RWPE1 (cell line): ENCODE data around the gene TPGS2.
"Not testable (repeated sequence)": the region's sequence is repeated elsewhere in the genome, so short reads cannot be mapped to it uniquely, and the experiment has no call there.

Experiments
- CTCF ChIA-PET: fragments of 350-600 bp; sonication (Branson Sonifier 250); formaldehyde crosslinking; extraction: SDS; loops from one replicate; lab custom pipeline; 2021; lab: Yijun Ruan, JAX
- POLR2A ChIA-PET: fragments of 400-600 bp; formaldehyde crosslinking; extraction: SDS; loops from one replicate; lab custom pipeline; 2020; ENCODE audit warnings: antibody characterized with exemption; ENCODE audit not compliant: low non-redundant PET; lab: Yijun Ruan, JAX
- DNase-seq: peaks from one replicate; pipeline ENCODE4 v3.0.0; 2012; ENCODE audit warnings: low spot score
- H3K27ac ChIP-seq: fragments of 450-650 bp; 2 replicates; pipeline ENCODE4 v1.5.1; 2017
- CTCF ChIP-seq: fragments of 450-650 bp; conservative IDR thresholded peaks from 2 replicates; pipeline ENCODE4 v1.5.1; 2017; ENCODE audit warnings: low read depth, mild to moderate bottlenecking

TPGS2 gene

GRCh38 chr18:36818652-36819051 lies 10.2 kb downstream of the TPGS2 start:
- ChIA-PET POLR2A (no interaction called here), CTCF (interaction anchor here (0.7 kb wide), 1 partner anchor 39 kb away, joined by 8 read pairs; no protein-coding TSS in a partner anchor)
- no peak overlapping the region for H3K27ac ChIP-seq
- no peak for DNase-seq
- TF ChIP-seq CTCF = no peak

GRCh38 chr18:36817039-36817438 lies 11.8 kb downstream of the TPGS2 start:
- no peak overlapping the region for H3K27ac ChIP-seq
- DNase-seq = no peak
- ChIA-PET POLR2A (no interaction called here), CTCF (no interaction called here)
- TF ChIP-seq CTCF = no peak

GRCh38 chr18:36816096-36816495 lies 12.7 kb downstream of the TPGS2 start:
- DNase-seq, CTCF ChIA-PET, POLR2A ChIA-PET: not testable (repeated sequence)

GRCh38 chr18:36814994-36815393 lies 13.8 kb downstream of the TPGS2 start:
- ChIA-PET POLR2A (no interaction called here), CTCF (interaction anchor here (0.6 kb wide), 1 partner anchor 57 kb away, joined by 8 read pairs; no protein-coding TSS in a partner anchor)
- no peak overlapping the region for H3K27ac ChIP-seq
- TF ChIP-seq CTCF = no peak
- no peak for DNase-seq

More at GRCh38 chr18:36816096-36816495, 12.7 kb downstream of the TPGS2 start:
- not testable (repeated sequence) for H3K27ac ChIP-seq

GRCh38 chr18:36813824-36814223 lies 15.0 kb downstream of the TPGS2 start:
- H3K27ac ChIP-seq = no peak overlapping the region
- ChIA-PET CTCF (no interaction called here), POLR2A (no interaction called here)
- TF ChIP-seq CTCF = no peak
- DNase-seq = no peak

- CTCF ChIA-PET = no interaction called here
- POLR2A ChIA-PET = no interaction called here
These were observed 15.6 kb downstream of the TPGS2 start for GRCh38 chr18:36813101-36813775.

More at GRCh38 chr18:36813101-36813775, 15.6 kb downstream of the TPGS2 start:
- DNase-seq = no peak
- H3K27ac ChIP-seq = no peak overlapping the region
- TF ChIP-seq CTCF = no peak
